Amniotic stem cell (primary cell): ENCODE results near the gene ECM1.

Experiments used
- DNase-seq: peaks from one replicate; lab custom pipeline; 2025; lab: John Stamatoyannopoulos, UW

Gene ECM1

DNA sequence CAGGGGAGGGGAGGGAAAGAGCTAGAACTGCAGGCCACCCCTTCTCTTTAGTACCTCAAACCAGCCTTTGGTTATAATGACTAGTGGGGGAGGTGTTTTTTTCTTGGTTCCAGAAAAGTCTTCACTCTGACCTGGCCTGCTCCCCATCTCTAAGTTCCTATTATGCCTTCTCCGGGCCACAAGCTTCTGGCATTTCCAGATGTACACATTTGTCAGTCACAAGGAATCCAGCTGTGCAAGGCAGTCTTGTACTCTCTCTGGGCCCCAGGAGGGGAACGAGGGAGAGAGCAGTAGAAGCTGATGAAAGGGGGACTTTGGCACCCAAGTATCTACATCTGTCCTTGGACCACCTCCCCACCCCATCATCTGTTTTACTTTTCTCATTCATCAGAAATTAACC, 4.9 kb downstream of the ECM1 start:
- DNase-seq = no peak

DNA sequence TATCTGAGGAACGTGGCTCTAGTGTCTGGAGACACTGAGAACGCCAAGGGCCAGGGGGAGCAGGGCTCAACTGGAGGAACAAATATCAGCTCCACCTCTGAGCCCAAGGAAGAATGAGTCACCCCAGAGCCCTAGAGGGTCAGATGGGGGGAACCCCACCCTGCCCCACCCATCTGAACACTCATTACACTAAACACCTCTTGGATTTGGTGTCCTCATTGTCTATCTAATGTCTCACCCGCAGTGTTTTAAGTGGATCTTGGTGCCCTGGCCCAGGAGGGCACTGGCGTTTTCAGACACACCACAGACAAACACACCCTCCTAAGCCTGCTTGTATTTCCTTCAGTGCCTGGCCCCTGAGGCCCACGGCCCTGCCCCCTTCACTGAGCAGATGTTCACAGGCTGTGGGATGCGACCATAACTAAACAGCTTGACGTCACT, 5.5 kb downstream of the ECM1 start:
- no peak for DNase-seq

- DNase-seq = no peak
These were observed 6.4 kb downstream of the ECM1 start for GRCh38 chr1:150514260-150514659.

GRCh38 chr1:150514913-150515327, 7.0 kb downstream of the ECM1 start:
- no peak for DNase-seq

DNA sequence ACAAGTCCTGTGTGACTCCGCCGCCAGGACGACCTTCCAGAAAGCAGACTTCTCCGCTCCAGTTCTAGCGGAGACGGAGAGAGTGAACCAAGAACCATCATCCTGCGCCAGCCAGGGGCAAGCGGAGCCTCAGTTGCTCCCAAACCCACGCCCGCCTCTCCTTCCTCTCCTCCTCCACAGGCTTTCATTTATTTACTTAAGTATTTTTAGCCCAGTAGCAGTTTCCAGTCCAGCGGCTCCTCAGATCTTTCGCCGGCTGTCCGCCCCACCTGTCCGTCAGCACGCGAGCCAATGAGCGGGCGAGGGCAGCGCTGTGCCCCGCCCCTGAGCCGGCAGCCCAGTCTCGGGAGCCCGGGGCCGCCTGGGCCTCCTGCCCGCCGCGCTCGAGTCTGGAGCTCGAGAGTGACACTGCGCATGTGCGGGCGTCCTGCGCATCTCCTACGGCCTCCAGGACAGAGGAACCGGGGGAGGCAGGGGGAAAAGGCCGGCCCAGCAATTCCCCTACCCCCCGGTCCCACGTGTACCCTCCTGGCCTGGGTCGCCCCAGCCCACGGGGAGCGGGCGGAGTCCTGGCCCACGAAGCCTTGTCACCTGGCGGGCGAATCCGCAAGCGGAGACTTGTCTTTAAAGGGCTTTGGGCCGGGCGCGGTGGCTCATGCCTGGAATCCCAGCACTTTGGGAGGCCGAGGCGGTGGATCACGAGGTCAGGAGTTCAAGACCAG, 7.6 kb downstream of the ECM1 start, which contains the start of gene FALEC:
Gene FALEC (plus strand): TSS at position 425 of the 722 bp plus-strand sequence.
- DNase-seq = peak; percentile 93

DNA sequence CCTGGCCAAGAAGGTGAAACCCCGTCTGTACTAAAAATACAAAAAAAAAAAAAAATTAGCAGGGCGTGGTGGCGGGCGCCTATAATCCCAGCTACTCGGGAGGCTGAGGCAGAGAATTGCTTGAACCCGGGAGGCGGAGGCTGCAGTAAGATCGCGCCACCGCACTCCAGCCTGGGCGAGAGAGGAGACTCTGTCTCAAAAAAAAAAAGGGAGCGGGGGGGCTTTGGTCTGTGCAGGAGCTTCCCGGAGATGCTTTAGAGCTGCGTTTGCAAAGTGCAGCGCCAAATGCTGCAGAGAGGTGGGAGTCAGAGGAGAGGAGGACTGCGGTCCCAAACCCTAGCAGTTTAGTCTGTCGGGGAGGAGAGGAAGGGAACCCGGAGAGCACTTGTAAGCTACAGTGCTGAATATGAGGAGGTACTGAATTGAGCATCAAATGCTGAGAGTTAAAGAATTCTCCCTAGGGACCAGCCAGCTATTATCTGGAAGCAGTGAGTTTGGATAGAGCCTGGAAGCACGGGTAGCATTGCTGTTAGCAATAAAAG, 8.2 kb downstream of the ECM1 start:
- no peak for DNase-seq

DNA sequence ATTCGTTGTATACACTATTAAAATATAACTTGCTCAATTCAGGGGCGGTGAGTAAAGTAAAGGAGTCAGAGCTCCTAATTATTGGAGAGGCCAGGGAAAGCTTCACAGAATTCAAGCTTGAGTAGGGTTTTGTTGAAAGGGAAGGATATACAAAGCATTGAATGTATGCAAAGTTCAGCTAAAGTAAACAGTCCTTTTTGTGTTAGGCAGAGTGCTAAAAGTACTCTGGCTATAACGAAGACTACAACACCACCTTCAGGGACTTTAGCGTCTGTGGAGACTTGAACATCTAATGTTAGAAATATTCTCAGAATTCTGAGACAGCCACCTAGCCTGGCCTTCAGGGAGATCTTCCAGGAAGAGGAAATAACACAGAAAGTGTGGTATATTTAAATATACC, 8.7 kb downstream of the ECM1 start:
- no peak for DNase-seq

- DNase-seq = no peak
These were observed 13.5 kb downstream of the ECM1 start for GRCh38 chr1:150521196-150521968.

DNA sequence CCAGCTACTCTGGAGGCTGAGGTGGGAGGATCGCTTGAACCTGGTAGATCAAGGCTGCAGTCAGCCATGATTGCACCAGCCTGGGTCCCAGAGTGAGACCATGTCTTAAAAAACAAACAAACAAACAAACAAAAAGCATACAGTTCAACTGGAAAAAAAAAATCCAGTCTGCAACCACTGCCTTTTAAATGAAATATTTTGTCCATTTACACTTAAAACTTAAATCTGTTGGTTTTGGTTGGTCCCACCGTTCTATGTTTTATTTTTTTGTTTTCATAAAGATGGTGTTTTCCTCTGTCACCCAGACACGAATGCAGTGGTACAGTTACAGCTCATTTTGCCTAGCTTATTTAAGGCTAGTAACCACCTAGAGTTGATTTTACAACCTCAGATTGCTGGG, 17.4 kb downstream of the ECM1 start:
- DNase-seq = no peak

DNA sequence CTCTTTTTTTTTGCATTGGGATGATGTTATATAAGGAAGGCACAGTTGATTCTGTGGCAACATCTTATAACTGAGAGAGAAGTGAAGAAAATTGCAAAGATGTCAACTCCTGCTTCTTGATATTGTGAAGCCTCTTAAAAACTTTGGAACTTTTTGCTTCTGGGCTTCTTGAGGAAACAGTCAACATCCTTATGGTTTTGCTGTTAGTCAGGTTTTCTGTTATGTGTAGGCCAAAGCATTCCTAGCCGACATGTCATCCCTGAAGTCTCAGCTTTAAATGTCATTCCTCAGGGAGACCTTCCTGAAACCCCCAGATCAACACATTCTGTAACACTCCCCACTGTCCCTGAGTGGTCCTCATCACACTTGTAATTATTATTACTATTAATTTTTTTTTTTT, 20.3 kb downstream of the ECM1 start:
- peak; percentile 51 for DNase-seq

GRCh38 chr1:150529017-150529416, 21.1 kb downstream of the ECM1 start:
- no peak for DNase-seq

DNA sequence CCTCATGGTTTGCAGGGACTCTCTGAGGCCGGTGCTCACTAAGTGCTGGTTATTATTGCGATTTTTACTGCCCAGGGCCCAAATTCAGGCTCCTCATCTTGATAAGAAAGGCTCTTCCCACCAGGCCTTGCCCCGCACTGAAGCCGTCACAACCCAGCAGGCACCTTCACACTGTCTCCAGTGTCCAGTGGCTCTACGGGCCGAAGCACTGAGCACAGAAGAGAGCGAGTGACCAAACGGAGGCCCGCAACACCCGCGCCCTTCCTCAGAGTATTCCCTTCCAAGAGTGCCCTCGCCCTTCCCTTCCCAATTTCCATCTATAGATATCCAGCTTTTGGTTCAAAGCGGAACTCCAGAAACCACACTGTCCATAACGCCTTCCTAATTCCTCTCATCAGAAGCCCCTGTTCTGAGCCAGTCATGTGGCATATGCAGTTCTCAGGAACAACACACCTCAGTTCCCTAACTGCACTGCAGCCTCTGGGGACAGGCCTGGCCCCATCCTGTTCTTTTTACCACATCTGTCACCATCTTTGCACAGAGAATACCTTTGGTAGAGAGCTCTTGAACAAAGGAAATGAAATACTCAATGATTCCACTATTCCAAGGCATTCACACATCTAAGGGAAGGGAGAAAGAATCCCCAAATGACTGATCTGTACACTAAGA, 22.7 kb downstream of the ECM1 start:
- DNase-seq = no peak

DNA sequence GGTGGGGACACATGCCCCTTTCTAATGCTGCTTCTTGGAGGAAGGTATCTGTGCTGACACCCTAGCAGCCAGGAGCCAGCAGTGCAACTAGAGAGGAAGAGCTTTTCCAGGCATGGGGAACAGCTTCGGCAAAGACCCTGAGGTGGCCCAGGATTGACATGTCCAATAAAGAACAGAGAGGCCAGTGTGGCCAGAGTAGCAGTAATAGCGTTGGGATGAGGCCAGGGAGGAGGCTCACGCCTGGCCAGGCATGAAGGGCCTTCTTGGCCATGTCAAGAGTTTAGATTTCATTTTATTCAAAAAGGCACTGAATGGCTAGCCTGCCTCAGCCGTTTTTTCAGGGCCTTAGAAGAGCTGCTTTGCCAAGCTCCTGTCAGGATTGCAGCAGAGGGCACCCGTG, 25.0 kb downstream of the ECM1 start:
- DNase-seq = no peak

- no peak for DNase-seq
These were observed 26.1 kb downstream of the ECM1 start for GRCh38 chr1:150534002-150534401.

DNA sequence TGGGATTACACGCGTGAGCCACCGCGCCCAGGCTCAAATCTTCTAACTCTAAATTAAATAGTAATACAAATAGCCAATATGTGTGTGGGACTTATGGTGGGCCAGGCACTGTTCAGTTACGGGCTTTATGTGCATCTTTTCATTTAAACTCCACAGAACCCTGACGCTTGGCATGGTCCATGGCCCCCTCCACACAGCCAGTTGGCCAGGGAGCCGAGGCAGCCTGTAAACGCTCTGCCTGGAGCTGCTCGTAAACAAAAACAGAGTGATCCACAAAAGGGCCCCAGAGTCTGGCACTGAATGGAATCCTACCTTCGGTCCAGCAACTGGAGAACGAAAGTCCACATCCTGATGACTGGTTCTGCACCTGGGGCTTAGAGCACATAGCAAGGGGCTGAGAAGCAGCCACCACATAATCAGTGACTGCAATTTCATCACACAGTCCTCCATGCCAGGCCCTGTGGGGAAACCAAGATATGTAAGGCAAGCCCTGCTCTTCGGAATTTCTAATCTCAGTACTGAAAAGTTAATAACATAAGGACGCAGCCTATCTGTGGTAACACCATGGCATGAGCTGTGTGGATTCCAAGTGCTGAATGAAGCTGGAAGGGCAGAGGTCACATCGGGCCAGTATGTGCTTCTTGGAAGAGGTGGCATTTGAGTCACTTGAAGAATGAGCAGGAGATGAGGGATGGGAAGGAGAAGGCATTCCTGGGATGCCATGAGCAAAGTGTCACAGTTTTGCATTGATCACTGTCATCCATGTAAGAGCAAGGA, 27.8 kb downstream of the ECM1 start:
- DNase-seq = no peak

- DNase-seq = no peak
These were observed 29.2 kb downstream of the ECM1 start for GRCh38 chr1:150536836-150537731.

GRCh38 chr1:150537732-150538684, 30.1 kb downstream of the ECM1 start:
- DNase-seq = no peak

GRCh38 chr1:150543500-150544143, 35.7 kb downstream of the ECM1 start:
- DNase-seq = no peak

DNA sequence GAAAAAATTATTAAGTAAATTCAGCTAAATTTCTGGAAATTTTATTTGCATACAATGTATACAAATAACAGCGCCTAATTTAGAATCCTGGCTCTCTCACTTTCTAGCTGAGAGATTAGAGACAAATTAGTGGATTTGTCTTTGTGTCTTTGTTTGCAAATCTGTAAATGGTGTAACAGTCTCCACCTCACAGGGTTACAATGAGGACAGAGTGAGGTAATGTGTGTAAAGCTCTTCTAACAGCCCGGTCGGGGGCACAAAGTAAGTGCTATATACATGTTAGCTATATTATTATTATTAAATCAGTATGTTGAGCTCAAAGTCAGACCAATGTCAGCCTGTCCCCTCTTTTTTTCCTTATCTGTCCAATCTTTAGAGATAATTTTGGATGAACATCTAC, 36.3 kb downstream of the ECM1 start:
- no peak for DNase-seq
